GM12891 (cell line): Measurements from ENCODE around the gene ATXN7L2.

Experiments used
- POLR2AphosphoS5 ChIP-seq: IDR thresholded peaks from 2 replicates; pipeline ENCODE4 v1.6.1; 2011; ENCODE audit warnings: low read depth, low read length, control low read depth
- TAF1 ChIP-seq: IDR thresholded peaks from 2 replicates; pipeline ENCODE4 v1.6.1; 2011; ENCODE audit warnings: low read depth, low read length, control low read depth

DNA sequence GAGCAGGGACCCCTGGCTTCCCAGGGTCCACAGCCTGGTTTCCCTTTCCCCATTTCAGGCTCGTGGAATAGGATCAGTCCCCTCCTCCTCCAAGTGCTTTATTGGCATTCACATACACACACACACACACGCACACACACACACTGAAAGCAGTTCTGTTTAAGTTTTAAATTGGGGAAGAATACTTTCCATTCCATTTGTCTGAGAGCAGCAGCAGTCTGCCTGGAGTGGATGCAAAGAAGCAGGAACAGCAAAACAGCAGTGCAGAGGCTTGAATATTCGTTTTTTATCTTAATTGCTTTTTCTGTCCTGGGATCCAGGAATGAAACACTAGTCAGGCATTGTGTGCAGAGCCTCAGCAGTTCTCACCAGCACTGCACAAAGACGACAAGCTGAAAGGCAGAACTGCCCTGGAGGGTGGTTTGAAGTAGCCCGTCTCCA is 17.3 kb downstream of the ATXN7L2 start:
- TF ChIP-seq POLR2AphosphoS5 (no peak), TAF1 (no peak)
